Measurements from ENCODE around the gene NOP14. TPM values are rescaled to one million over a fixed set of nuclear protein-coding genes. Genes with fewer than 3 reads are reported as not detected.
"Not testable (repeated sequence)": the region's sequence is repeated elsewhere in the genome, so short reads cannot be mapped to it uniquely, and the experiment has no call there.

Gene NOP14
- total and polyA plus RNA-seq, 8 donors, result 11.7 to 68.7 (median 18.1) TPM

GRCh38 chr4:2949782-2950125 lies 13.5 kb downstream of the NOP14 start:
- Histone ChIP-seq H3K9me3 (no peaks in the 10 kb centered on the region), H3K36me3 (peaks cover 85 to 100% (median 100%) of the 10 kb centered on the region in 4 donors), H3K27me3 (no peaks in the 10 kb centered on the region), H3K4me1 (peaks cover 0 to 8% (median 0%) of the 10 kb centered on the region in 4 donors), H3K4me3 (no peak overlapping the region), H3K27ac (no peak overlapping the region)
- TF ChIP-seq CTCF (IDR thresholded peaks at IDR 0.05) (no peak), POLR2A (IDR thresholded peaks at IDR 0.05) (no peak), EP300 (IDR thresholded peaks at IDR 0.05) (no peak), POLR2AphosphoS5 (IDR thresholded peaks at IDR 0.05) (no peak)
- no peak for DNase-seq
- intact Hi-C loops (cut with DNase I; ENCODE audit: low total_unique reads), result no loop called here
- WGBS, 5 donors, result 89 to 93% (median 91%) methylated on average over 11 of the region's 11 CpGs

GRCh38 chr4:2948895-2949781 lies 14.1 kb downstream of the NOP14 start:
- Histone ChIP-seq H3K36me3 (peaks cover 84 to 100% (median 100%) of the 10 kb centered on the region in 4 donors), H3K27ac (no peak overlapping the region), H3K4me3 (no peak overlapping the region), H3K27me3 (no peaks in the 10 kb centered on the region), H3K4me1 (peaks cover 0 to 8% (median 0%) of the 10 kb centered on the region in 4 donors), H3K9me3 (no peaks in the 10 kb centered on the region)
- TF ChIP-seq CTCF (IDR thresholded peaks at IDR 0.05), result peak in 3 of 7 experiments; percentile 19 to 45 (median 25)
- no peak for TF ChIP-seq EP300 (IDR thresholded peaks at IDR 0.05)
- peak; percentile 62 to 67 for DNase-seq
- intact Hi-C loops (cut with DNase I; ENCODE audit: low total_unique reads), result no loop called here
- 81 to 90% (median 87%) methylated on average over 14 of the region's 14 CpGs for WGBS, 5 donors

GRCh38 chr4:2947926-2948325 lies 15.3 kb downstream of the NOP14 start:
- no peaks in the 10 kb centered on the region for H3K9me3 ChIP-seq
- no peaks in the 10 kb centered on the region for H3K27me3 ChIP-seq
- peaks cover 0 to 11% (median 3%) of the 10 kb centered on the region in 4 donors for H3K4me1 ChIP-seq
- TF ChIP-seq EP300 (IDR thresholded peaks at IDR 0.05), result no peak
- TF ChIP-seq POLR2AphosphoS5 (IDR thresholded peaks at IDR 0.05), result no peak
- no peak for TF ChIP-seq POLR2A (IDR thresholded peaks at IDR 0.05)
- no peak for TF ChIP-seq CTCF (IDR thresholded peaks at IDR 0.05)
- H3K36me3 ChIP-seq, result peaks cover 85 to 100% (median 100%) of the 10 kb centered on the region in 4 donors
- H3K27ac ChIP-seq, result no peak overlapping the region
- DNase-seq, result no peak
- intact Hi-C loops (cut with DNase I; ENCODE audit: low total_unique reads), result no loop called here
- WGBS, 5 donors, result 84 to 91% (median 86%) methylated on average over 11 of the region's 11 CpGs
- no peak overlapping the region for H3K4me3 ChIP-seq

- Histone ChIP-seq H3K36me3 (peaks cover 76 to 100% (median 100%) of the 10 kb centered on the region in 4 donors), H3K4me1 (peaks cover 0 to 9% (median 9%) of the 10 kb centered on the region in 4 donors), H3K27me3 (no peaks in the 10 kb centered on the region), H3K9me3 (no peaks in the 10 kb centered on the region), H3K4me3 (no peak overlapping the region), H3K27ac (no peak overlapping the region)
- 74 to 88% (median 82%) methylated on average over 18 to 19 of the region's 19 CpGs for WGBS, 5 donors
- DNase-seq, result peak in 1 of 2 donors; percentile 36
- intact Hi-C loops (cut with DNase I; ENCODE audit: low total_unique reads), result no loop called here
- TF ChIP-seq POLR2A (IDR thresholded peaks at IDR 0.05) (no peak), CTCF (IDR thresholded peaks at IDR 0.05) (no peak), EP300 (IDR thresholded peaks at IDR 0.05) (no peak), POLR2AphosphoS5 (IDR thresholded peaks at IDR 0.05) (no peak)
These were observed 16.2 kb downstream of the NOP14 start for GRCh38 chr4:2946812-2947600.

GRCh38 chr4:2945619-2946604 lies 17.3 kb downstream of the NOP14 start:
- WGBS, 5 donors, result 86 to 94% (median 90%) methylated on average over 26 to 28 of the region's 30 CpGs
- peaks cover 74 to 100% (median 100%) of the 10 kb centered on the region in 4 donors for H3K36me3 ChIP-seq

More at GRCh38 chr4:2945619-2946604, 17.3 kb downstream of the NOP14 start:
- H3K4me3 ChIP-seq; H3K27ac ChIP-seq; H3K9me3 ChIP-seq; DNase-seq; H3K27me3 ChIP-seq; intact Hi-C loops (cut with DNase I; ENCODE audit: low total_unique reads): not testable (repeated sequence)
- H3K4me1 ChIP-seq, result peaks cover 0 to 10% (median 9%) of the 10 kb centered on the region in 4 donors

Data from stomach (tissue), 9 donors.